HCT116 (cell line): Measurements from ENCODE around the gene STK16. TPM values are rescaled to one million over a fixed set of nuclear protein-coding genes. Genes with fewer than 3 reads are reported as not detected.

Source experiments
- ATAC-seq: fragments of 200-7000 bp; cut with Tn5 transposase; 2 replicates; pipeline ENCODE4 v1.9.1; 2020; ENCODE audit warnings: mild to moderate bottlenecking, moderate library complexity
- BruUV-seq: library from RNA; stranded (reverse); fragments of 400-500 nt; replicated peaks from 2 replicates; lab custom pipeline; 2021; lab: Mats Ljungman, UMichigan
- CTCF ChIA-PET: fragments of 300-600 bp; sonication (Branson Sonifier 250); formaldehyde crosslinking; loops from one replicate; lab custom pipeline; 2021; ENCODE audit warnings: antibody characterized with exemption; lab: Charles Lee
- POLR2A ChIA-PET: fragments of 300-600, 350-600 bp; sonication (Branson Sonifier 250); formaldehyde crosslinking; loops from one replicate; lab custom pipeline; 2021; ENCODE audit warnings: antibody characterized with exemption; lab: Charles Lee
- RAD21 ChIA-PET, 2 experiments: fragments of 300-600 bp; sonication (Branson Sonifier 250); formaldehyde crosslinking; loops; one replicate each; lab custom pipeline; 2023; ENCODE audit warnings: low total read pairs in 2 of 2; ENCODE audit not compliant: uncharacterized antibody in 2 of 2, unreplicated experiment in 2 of 2, low non-redundant PET in 1 of 2; lab: Charles Lee
- DNase-seq: peaks from one replicate; pipeline ENCODE4 v3.0.0-alpha.2; 2010; ENCODE audit warnings: low read depth, low spot score
- H2AFZ ChIP-seq: fragments of 200-600 bp; shearing (Covaris generic), sonication (generic); 2 replicates; pipeline ENCODE4 v1.6.1; 2017; ENCODE audit warnings: low read depth, mixed run types, mixed read lengths, antibody characterized with exemption, low read length; ENCODE audit not compliant: poor library complexity, severe bottlenecking
- H3K27ac ChIP-seq: 2 replicates; pipeline ENCODE4 v1.5.1; 2012; ENCODE audit warnings: low read depth, low read length
- H3K27me3 ChIP-seq: fragments of 200-600 bp; sonication (generic); 2 replicates; pipeline ENCODE4 v1.6.1; 2016; ENCODE audit warnings: mixed run types, low read length, mixed read lengths; ENCODE audit not compliant: insufficient read depth
- H3K36me3 ChIP-seq, 2 experiments: fragments of 200-500 bp in 1 of 2; fragments of 200-600 bp in 1 of 2; sonication (Bioruptor generic) in 1 of 2; sonication (generic) in 1 of 2; 2 replicates each; pipeline versions ENCODE4 v1.5.1 to v1.6.1; 2014 to 2016; ENCODE audit warnings: low read length in 2 of 2, inconsistent platforms in 1 of 2, mixed read lengths in 1 of 2, mixed run types in 1 of 2; ENCODE audit not compliant: insufficient read depth in 2 of 2, control insufficient read depth in 1 of 2
- H3K4me1 ChIP-seq, 2 experiments: fragments of 200-600 bp in 1 of 2; sonication (generic) in 1 of 2; 2 replicates each; pipeline versions ENCODE4 v1.5.1 to v1.6.1; 2012 to 2017; ENCODE audit warnings: low read length in 2 of 2, inconsistent platforms in 1 of 2, mild to moderate bottlenecking in 1 of 2, mixed read lengths in 1 of 2, mixed run types in 1 of 2, moderate library complexity in 1 of 2; ENCODE audit not compliant: insufficient read depth in 2 of 2, control insufficient read depth in 1 of 2
- H3K4me2 ChIP-seq: fragments of 200-600 bp; sonication (generic); 2 replicates; pipeline ENCODE4 v1.6.1; 2017; ENCODE audit warnings: mixed run types, low read length, mixed read lengths
- H3K4me3 ChIP-seq, 2 experiments: fragments of 200-600 bp in 1 of 2; sonication (generic) in 1 of 2; replicated peaks in 1 of 2; 2 replicates each; pipeline ENCODE4 v1.5.1; 2011 to 2016; ENCODE audit warnings: low read length in 2 of 2, control low read depth in 1 of 2, low read depth in 1 of 2, mild to moderate bottlenecking in 1 of 2, mixed read lengths in 1 of 2, mixed run types in 1 of 2
- H3K79me2 ChIP-seq: fragments of 200-600 bp; sonication (generic); 2 replicates; pipeline ENCODE4 v1.6.1; 2017; ENCODE audit warnings: mild to moderate bottlenecking, mixed run types, low read length, moderate library complexity, mixed read lengths; ENCODE audit not compliant: insufficient read depth
- H3K9ac ChIP-seq: fragments of 200-600 bp; sonication (generic); 2 replicates; pipeline ENCODE4 v1.6.1; 2016; ENCODE audit warnings: low read length, mixed read lengths
- H3K9me2 ChIP-seq: fragments of 200-600 bp; sonication (generic), shearing (Covaris generic); 2 replicates; pipeline ENCODE4 v1.6.1; 2017; ENCODE audit warnings: mixed run types, mild to moderate bottlenecking, moderate library complexity; ENCODE audit not compliant: insufficient read depth
- H3K9me3 ChIP-seq, 2 experiments: fragments of 200-500 bp in 1 of 2; fragments of 200-600 bp in 1 of 2; sonication (Bioruptor generic) in 1 of 2; sonication (generic) in 1 of 2; 2 replicates each; pipeline ENCODE4 v1.6.1; 2014 to 2017; ENCODE audit warnings: low read length in 2 of 2, mixed read lengths in 2 of 2, inconsistent platforms in 1 of 2, low read depth in 1 of 2, mild to moderate bottlenecking in 1 of 2, mixed run types in 1 of 2, moderate library complexity in 1 of 2; ENCODE audit not compliant: control insufficient read depth in 1 of 2, insufficient read depth in 1 of 2
- H4K20me1 ChIP-seq: fragments of 200-600 bp; sonication (generic), shearing (Covaris generic); 2 replicates; pipeline ENCODE4 v1.6.1; 2017; ENCODE audit warnings: mixed run types, mild to moderate bottlenecking, moderate library complexity; ENCODE audit not compliant: insufficient read depth
- FOSL1 ChIP-seq: IDR thresholded peaks from 2 replicates; pipeline ENCODE4 v1.6.1; 2012; ENCODE audit warnings: low read depth
- JUND ChIP-seq: IDR thresholded peaks from 2 replicates; pipeline ENCODE4 v1.6.1; 2012
- POLR2AphosphoS5 ChIP-seq: IDR thresholded peaks from 2 replicates; pipeline ENCODE4 v1.6.1; 2011; ENCODE audit warnings: mild to moderate bottlenecking, low read depth, low read length, moderate library complexity
- YY1 ChIP-seq: IDR thresholded peaks from 2 replicates; pipeline ENCODE4 v1.6.1; 2011; ENCODE audit warnings: low read length, low read depth, moderate library complexity, mild to moderate bottlenecking; ENCODE audit not compliant: insufficient replicate concordance; ENCODE audit errors: extremely low read depth
- ZFX ChIP-seq: fragments of 450-650 bp; IDR thresholded peaks from 2 replicates; pipeline ENCODE4 v1.6.1; 2017
- intact Hi-C: fragments of 100-400 bp; cut with micrococcal nuclease; formaldehyde crosslinking; loops from 2 replicates; pipeline ENCODE4 v1.10.0; 2022
- total RNA-seq: library from RNA; stranded (reverse); gene quantifications from one replicate; pipeline ENCODE4 v1.2.1, GENCODE V29; 2021; ENCODE audit not compliant: unreplicated experiment
- TF ChIP-seq, protein P1 (sequence below): IDR thresholded peaks from 2 replicates; pipeline ENCODE4 v1.6.1; 2011; ENCODE audit warnings: mild to moderate bottlenecking, low read length, moderate library complexity; ENCODE audit not compliant: insufficient replicate concordance; ENCODE audit errors: extremely low read depth
- TF ChIP-seq, protein P2 (sequence below): IDR thresholded peaks from 2 replicates; pipeline ENCODE4 v1.6.1; 2012

Gene STK16
- total RNA-seq, 1 experiment from 2014 or later = 31.4 TPM

DNA sequence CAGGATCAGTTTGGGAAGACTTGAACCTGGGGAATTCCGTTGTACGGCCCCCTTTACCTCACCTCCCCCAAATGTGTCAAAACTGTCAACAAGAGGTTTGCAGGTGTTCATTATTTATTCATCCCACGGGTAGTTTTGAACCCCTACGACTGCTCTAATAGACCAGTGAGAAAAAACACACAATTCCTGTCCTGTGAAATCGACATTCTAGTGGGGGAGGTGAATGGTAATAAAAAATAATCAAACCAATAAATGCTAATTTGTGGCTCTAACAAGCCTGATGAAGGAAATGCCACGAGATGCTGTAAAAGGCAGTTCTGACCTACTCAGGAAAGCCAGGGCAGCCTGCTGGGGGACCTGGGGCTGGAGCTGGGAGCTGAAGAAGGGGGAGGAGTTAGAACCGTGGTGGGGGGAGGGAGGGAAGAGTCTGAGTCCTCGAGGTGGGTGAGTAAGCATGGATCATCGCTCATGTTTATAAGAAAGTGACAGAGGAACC, 33.4 kb downstream of the STK16 start:
- DNase-seq (no peak), ATAC-seq (peak; percentile 24; the same call in 1 of the 2 replicates)
- Histone ChIP-seq H2AFZ (no peak overlapping the region), H3K36me3 (no peaks in the 10 kb centered on the region), H3K4me1 (peaks cover 36 to 57% of the 10 kb centered on the region in 2 experiments), H3K27me3 (no peaks in the 10 kb centered on the region), H3K27ac (peak overlapping the region; percentile 82), H3K4me3 (peak overlapping the region; percentile 42 to 59), H3K9me3 (no peaks in the 10 kb centered on the region), H3K79me2 (no peaks in the 10 kb centered on the region), H3K9ac (peak overlapping the region; percentile 71), H4K20me1 (no peaks in the 10 kb centered on the region), H3K4me2 (peak overlapping the region; percentile 86), H3K9me2 (no peaks in the 10 kb centered on the region)
- ChIA-PET RAD21 (no interaction called here), CTCF (interaction anchor here (0.6 to 4.3 kb wide), 13 partner anchors 9 to 277 kb away, joined by 3 to 71 read pairs (median 3); partner anchors contain the start of genes CNPPD1, GLB1L, STK16 and TUBA4A), POLR2A (interaction anchor here (0.8 to 1.5 kb wide), 7 partner anchors 9 to 122 kb away, joined by 3 to 6 read pairs (median 4); partner anchors contain the start of genes DNPEP, TUBA4A and TUBA4B)
- intact Hi-C loops = loop anchor here (1.0 kb wide), 1 partner anchor 16 kb away; no protein-coding TSS in a partner anchor
- TF ChIP-seq FOSL1 (no peak), JUND (no peak), ZFX (no peak)
- BruUV-seq = TSS peak; percentile 87

DNA sequence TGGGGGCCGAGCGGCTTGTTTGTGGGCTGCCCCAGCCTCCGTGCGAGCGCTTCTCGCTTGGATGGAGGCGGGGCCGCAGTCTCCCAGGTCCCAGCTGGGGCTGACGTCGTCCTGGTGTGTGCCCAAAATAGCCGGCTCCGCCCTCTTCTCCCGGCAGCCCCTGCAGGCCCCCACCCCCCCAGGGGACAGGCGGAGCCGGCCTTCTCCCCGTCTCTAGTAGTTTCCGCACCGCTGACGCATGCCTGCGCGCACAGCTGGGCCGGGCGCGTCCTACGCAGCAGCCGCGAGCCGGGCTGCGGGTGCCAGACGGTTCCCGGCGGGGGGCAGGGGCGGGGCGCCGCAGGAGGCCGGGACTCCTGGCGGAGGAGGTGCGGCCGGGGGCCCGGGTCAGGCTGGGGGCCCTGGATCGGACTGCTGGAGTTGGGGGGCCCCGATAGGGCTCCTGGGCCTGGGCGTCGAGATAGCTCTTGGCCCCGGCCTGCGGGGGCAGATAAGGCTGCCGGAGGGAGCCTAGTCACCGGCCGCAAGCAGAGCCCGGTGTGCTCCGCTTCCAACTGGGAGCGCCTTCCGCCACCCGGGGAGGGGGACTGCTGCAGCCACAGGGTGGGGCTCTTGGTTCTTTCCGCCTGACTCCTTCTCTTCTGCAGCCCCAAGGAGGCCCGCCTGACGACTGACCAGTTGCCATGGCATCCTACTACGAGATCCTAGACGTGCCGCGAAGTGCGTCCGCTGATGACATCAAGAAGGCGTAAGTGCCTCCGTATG, 34.1 kb downstream of the STK16 start, which contains the start of gene DNAJB2:
Gene DNAJB2 (plus strand): TSS at position 216 of the 765 bp plus-strand sequence. CDS start 468 bp downstream, at position 684.
- intact Hi-C loops = loop anchor here (1.0 kb wide), 1 partner anchor 15 kb away; no protein-coding TSS in a partner anchor
- ATAC-seq = peak; percentile 85
- H3K4me1 ChIP-seq = peaks cover 30 to 51% of the 10 kb centered on the region in 2 experiments

More for the DNA sequence above, 34.1 kb downstream of the STK16 start, which contains the start of gene DNAJB2:
- H3K79me2 ChIP-seq = no peaks in the 10 kb centered on the region
- TF ChIP-seq ZFX = peak; percentile 66
- TF ChIP-seq POLR2AphosphoS5 = peak; percentile 89
- TF ChIP-seq, protein P1, sequence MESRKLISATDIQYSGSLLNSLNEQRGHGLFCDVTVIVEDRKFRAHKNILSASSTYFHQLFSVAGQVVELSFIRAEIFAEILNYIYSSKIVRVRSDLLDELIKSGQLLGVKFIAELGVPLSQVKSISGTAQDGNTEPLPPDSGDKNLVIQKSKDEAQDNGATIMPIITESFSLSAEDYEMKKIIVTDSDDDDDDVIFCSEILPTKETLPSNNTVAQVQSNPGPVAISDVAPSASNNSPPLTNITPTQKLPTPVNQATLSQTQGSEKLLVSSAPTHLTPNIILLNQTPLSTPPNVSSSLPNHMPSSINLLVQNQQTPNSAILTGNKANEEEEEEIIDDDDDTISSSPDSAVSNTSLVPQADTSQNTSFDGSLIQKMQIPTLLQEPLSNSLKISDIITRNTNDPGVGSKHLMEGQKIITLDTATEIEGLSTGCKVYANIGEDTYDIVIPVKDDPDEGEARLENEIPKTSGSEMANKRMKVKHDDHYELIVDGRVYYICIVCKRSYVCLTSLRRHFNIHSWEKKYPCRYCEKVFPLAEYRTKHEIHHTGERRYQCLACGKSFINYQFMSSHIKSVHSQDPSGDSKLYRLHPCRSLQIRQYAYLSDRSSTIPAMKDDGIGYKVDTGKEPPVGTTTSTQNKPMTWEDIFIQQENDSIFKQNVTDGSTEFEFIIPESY = peak; percentile 48
- TF ChIP-seq, protein P2, sequence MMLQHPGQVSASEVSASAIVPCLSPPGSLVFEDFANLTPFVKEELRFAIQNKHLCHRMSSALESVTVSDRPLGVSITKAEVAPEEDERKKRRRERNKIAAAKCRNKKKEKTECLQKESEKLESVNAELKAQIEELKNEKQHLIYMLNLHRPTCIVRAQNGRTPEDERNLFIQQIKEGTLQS = no peak
- TF ChIP-seq YY1 = peak; percentile 57
- H3K27ac ChIP-seq = peak within 1 kb of the TSS; percentile 82
- H3K4me2 ChIP-seq = peak within 1 kb of the TSS; percentile 86
- H3K36me3 ChIP-seq = no peaks in the 10 kb centered on the region
- H3K9ac ChIP-seq = peak within 1 kb of the TSS; percentile 71
- H2AFZ ChIP-seq = no peak within 1 kb of the TSS
- H3K27me3 ChIP-seq = no peaks in the 10 kb centered on the region
- POLR2A ChIA-PET = interaction anchor here (0.8 to 1.5 kb wide), 7 partner anchors 10 to 122 kb away, joined by 3 to 6 read pairs (median 4); partner anchors contain the start of genes DNPEP, TUBA4A and TUBA4B
- no peaks in the 10 kb centered on the region for H3K9me3 ChIP-seq
- RAD21 ChIA-PET = no interaction called here
- DNase-seq = peak; percentile 94
- CTCF ChIA-PET = interaction anchor here (0.6 to 4.3 kb wide), 11 partner anchors 8 to 278 kb away, joined by 3 to 71 read pairs (median 3); partner anchors contain the start of genes GLB1L, STK16 and TUBA4A
- H3K9me2 ChIP-seq = no peaks in the 10 kb centered on the region
- H4K20me1 ChIP-seq = no peaks in the 10 kb centered on the region
- peak within 1 kb of the TSS; percentile 59 to 65 for H3K4me3 ChIP-seq
- BruUV-seq = no TSS peak
